Skeletal muscle satellite cell (primary cell): Measurements from ENCODE around the gene LRMDA.

Source experiments
- H3K27me3 ChIP-seq: 2 replicates; pipeline ENCODE4 v1.7.0; 2013; ENCODE audit warnings: low read length; ENCODE audit not compliant: control insufficient read depth, insufficient read depth
- H3K36me3 ChIP-seq: 2 replicates; pipeline ENCODE4 v1.7.0; 2013; ENCODE audit warnings: mild to moderate bottlenecking, control low read depth, low read length; ENCODE audit not compliant: insufficient read depth
- H3K4me1 ChIP-seq: 2 replicates; pipeline ENCODE4 v1.7.0; 2013; ENCODE audit warnings: low read length; ENCODE audit not compliant: control insufficient read depth, insufficient read depth
- H3K4me2 ChIP-seq: 2 replicates; pipeline ENCODE4 v1.7.0; 2013; ENCODE audit warnings: mild to moderate bottlenecking, low read length
- H3K4me3 ChIP-seq: 2 replicates; pipeline ENCODE4 v1.7.0; 2013; ENCODE audit warnings: low read length
- H3K9ac ChIP-seq: 2 replicates; pipeline ENCODE4 v1.7.0; 2013; ENCODE audit warnings: mild to moderate bottlenecking, low read depth, low read length, moderate library complexity
- H3K9me3 ChIP-seq: replicated peaks from 2 replicates; pipeline ENCODE4 v1.7.0; 2013; ENCODE audit warnings: mild to moderate bottlenecking, control low read depth, low read length

The LRMDA gene

GRCh38 chr10:75441682-75442081 is 10.3 kb downstream of the LRMDA start:
- H3K27me3 ChIP-seq = peaks cover 19% of the 10 kb centered on the region

GRCh38 chr10:75443362-75443761 is 11.9 kb downstream of the LRMDA start:
- Histone ChIP-seq H3K36me3 (no peaks in the 10 kb centered on the region), H3K4me3 (no peak overlapping the region), H3K4me2 (no peak overlapping the region)

More at GRCh38 chr10:75441682-75442081, 10.3 kb downstream of the LRMDA start:
- Histone ChIP-seq H3K4me3 (no peak overlapping the region), H3K36me3 (no peaks in the 10 kb centered on the region), H3K4me2 (no peak overlapping the region), H3K4me1 (no peaks in the 10 kb centered on the region), H3K9me3 (no peaks in the 10 kb centered on the region), H3K9ac (no peak overlapping the region)

GRCh38 chr10:75444781-75445386 is 13.5 kb downstream of the LRMDA start:
- H3K36me3 ChIP-seq = no peaks in the 10 kb centered on the region
- no peak overlapping the region for H3K9ac ChIP-seq

More at GRCh38 chr10:75443362-75443761, 11.9 kb downstream of the LRMDA start:
- Histone ChIP-seq H3K9me3 (no peaks in the 10 kb centered on the region), H3K9ac (no peak overlapping the region), H3K4me1 (no peaks in the 10 kb centered on the region), H3K27me3 (peaks cover 9% of the 10 kb centered on the region)

GRCh38 chr10:75446508-75446907 is 15.1 kb downstream of the LRMDA start:
- Histone ChIP-seq H3K4me1 (no peaks in the 10 kb centered on the region), H3K9ac (no peak overlapping the region), H3K9me3 (no peaks in the 10 kb centered on the region), H3K36me3 (no peaks in the 10 kb centered on the region), H3K4me2 (no peak overlapping the region), H3K4me3 (no peak overlapping the region), H3K27me3 (peaks cover 19% of the 10 kb centered on the region)

More at GRCh38 chr10:75444781-75445386, 13.5 kb downstream of the LRMDA start:
- H3K4me1 ChIP-seq = no peaks in the 10 kb centered on the region
- H3K4me2 ChIP-seq = no peak overlapping the region
- H3K4me3 ChIP-seq = no peak overlapping the region
- no peaks in the 10 kb centered on the region for H3K9me3 ChIP-seq
- H3K27me3 ChIP-seq = peaks cover 6% of the 10 kb centered on the region

- H3K4me1 ChIP-seq = no peaks in the 10 kb centered on the region
- no peaks in the 10 kb centered on the region for H3K9me3 ChIP-seq
- no peaks in the 10 kb centered on the region for H3K36me3 ChIP-seq
- no peak overlapping the region for H3K4me2 ChIP-seq
- peaks cover 33% of the 10 kb centered on the region for H3K27me3 ChIP-seq
- no peak overlapping the region for H3K9ac ChIP-seq
- H3K4me3 ChIP-seq = no peak overlapping the region
Measured at GRCh38 chr10:75448166-75448565, 16.7 kb downstream of the LRMDA start.

GRCh38 chr10:75449382-75450074 is 18.1 kb downstream of the LRMDA start:
- Histone ChIP-seq H3K27me3 (peaks cover 37% of the 10 kb centered on the region), H3K4me2 (no peak overlapping the region), H3K9me3 (no peaks in the 10 kb centered on the region), H3K36me3 (no peaks in the 10 kb centered on the region), H3K4me3 (no peak overlapping the region), H3K4me1 (no peaks in the 10 kb centered on the region), H3K9ac (no peak overlapping the region)

DNA sequence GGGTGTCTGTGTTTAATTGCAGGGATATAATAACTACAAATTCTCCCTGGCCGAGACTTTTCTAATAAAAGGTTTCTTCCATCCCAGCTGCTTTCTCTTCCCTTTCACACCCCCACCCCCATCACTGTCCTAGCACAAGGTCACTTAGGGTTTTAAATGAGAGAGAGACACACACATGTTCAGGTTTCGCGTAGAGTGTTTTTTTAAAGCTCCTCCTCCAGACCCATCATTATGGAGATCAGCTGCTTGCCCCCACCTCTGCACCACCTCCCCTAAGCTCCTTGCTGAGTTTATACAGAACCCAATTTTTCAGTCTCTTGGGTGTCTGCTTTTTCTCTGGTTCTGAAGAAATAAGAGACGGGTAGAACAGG is 18.6 kb downstream of the LRMDA start:
- Histone ChIP-seq H3K36me3 (no peaks in the 10 kb centered on the region), H3K9me3 (no peaks in the 10 kb centered on the region), H3K27me3 (peaks cover 37% of the 10 kb centered on the region), H3K4me3 (no peak overlapping the region), H3K4me2 (no peak overlapping the region), H3K9ac (no peak overlapping the region), H3K4me1 (no peaks in the 10 kb centered on the region)

DNA sequence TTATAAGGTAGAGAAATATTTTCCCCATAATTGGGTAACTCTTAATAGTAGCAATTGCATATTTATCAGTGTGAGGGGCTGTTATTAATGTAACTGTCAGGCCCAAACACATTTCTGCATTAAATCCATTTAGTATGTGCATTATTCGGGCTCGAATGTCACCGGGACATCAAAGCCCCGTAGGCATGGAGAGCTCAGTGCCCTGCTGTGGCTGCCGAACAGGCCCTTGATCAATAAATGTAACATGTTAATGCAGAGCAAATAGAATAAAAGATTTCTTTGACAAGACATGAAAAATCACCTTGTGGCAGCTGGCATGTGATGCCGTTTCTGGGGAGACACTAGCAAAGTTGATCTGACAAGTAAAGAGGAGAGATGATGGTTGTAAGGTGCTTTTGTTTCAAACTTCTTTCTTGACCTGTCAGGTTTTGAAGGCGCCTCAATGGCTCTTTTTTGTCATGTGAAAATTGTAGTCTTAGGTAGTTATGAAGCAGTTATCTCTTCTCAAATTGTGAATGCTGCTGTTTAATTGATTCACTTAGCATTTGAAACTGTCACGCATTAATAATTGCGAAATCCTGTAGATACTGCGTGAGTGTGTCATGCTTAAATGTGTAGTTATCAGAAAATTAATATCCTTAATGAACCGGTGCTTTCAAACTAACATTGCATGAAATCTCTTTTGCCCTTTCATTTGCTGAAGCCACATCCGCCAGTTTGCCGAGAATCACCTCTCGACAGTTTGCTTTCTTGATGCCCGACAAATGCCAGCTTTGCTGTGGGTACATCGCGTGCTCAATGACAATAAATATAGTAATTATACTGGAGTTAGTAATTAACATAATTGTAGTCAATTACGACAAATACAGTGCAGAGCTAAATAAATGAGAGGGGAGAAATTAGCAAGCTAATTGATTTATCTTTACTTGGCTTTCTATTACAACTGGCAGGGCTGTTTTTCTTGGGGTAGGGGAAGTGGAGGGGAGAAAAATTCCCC is 19.5 kb downstream of the LRMDA start:
- Histone ChIP-seq H3K36me3 (no peaks in the 10 kb centered on the region), H3K9ac (no peak overlapping the region), H3K4me1 (no peaks in the 10 kb centered on the region), H3K4me3 (no peak overlapping the region), H3K4me2 (no peak overlapping the region), H3K27me3 (peaks cover 37% of the 10 kb centered on the region), H3K9me3 (no peaks in the 10 kb centered on the region)

- no peaks in the 10 kb centered on the region for H3K9me3 ChIP-seq
- H3K9ac ChIP-seq = no peak overlapping the region
- H3K36me3 ChIP-seq = no peaks in the 10 kb centered on the region
- no peak overlapping the region for H3K4me2 ChIP-seq
- no peaks in the 10 kb centered on the region for H3K4me1 ChIP-seq
- peaks cover 37% of the 10 kb centered on the region for H3K27me3 ChIP-seq
- H3K4me3 ChIP-seq = no peak overlapping the region
Measured at GRCh38 chr10:75451831-75452230, 20.4 kb downstream of the LRMDA start.

GRCh38 chr10:75452997-75453396 is 21.6 kb downstream of the LRMDA start:
- no peaks in the 10 kb centered on the region for H3K36me3 ChIP-seq
- no peaks in the 10 kb centered on the region for H3K9me3 ChIP-seq
- no peak overlapping the region for H3K4me2 ChIP-seq
- H3K4me1 ChIP-seq = no peaks in the 10 kb centered on the region
- H3K9ac ChIP-seq = no peak overlapping the region
- H3K4me3 ChIP-seq = no peak overlapping the region
- peaks cover 41% of the 10 kb centered on the region for H3K27me3 ChIP-seq

GRCh38 chr10:75456122-75456521 is 24.7 kb downstream of the LRMDA start:
- Histone ChIP-seq H3K4me3 (no peak overlapping the region), H3K36me3 (no peaks in the 10 kb centered on the region), H3K4me1 (no peaks in the 10 kb centered on the region), H3K27me3 (peaks cover 28% of the 10 kb centered on the region), H3K4me2 (no peak overlapping the region), H3K9me3 (no peaks in the 10 kb centered on the region), H3K9ac (no peak overlapping the region)
